Fibroblast of skin of abdomen (primary cell): ENCODE data around the gene EVC2. TPM values are rescaled to one million over a fixed set of nuclear protein-coding genes. Genes with fewer than 3 reads are reported as not detected.

Experiments
- DNase-seq: peaks from one replicate; pipeline ENCODE4 v3.0.0-alpha.2; 2013
- polyA plus RNA-seq, 2 experiments: library from polyadenylated mRNA; unstranded; fragments of 120-200 nt; gene quantifications; one replicate each; pipeline ENCODE4 v1.2.1, GENCODE V29; 2013; ENCODE audit not compliant: insufficient read length in 2 of 2

EVC2 gene
- polyA plus RNA-seq (2013, experiment 1 of 2; ENCODE audit: insufficient read length): 5.9 TPM
- 6.1 TPM for polyA plus RNA-seq (2013, experiment 2 of 2; ENCODE audit: insufficient read length)

GRCh38 chr4:5708449-5709206 is at the start of gene EVC2:
Gene EVC2 (minus strand): TSS chr4:5708559. CDS start chr4:5708513, 46 bp downstream.
- peak; percentile 59 for DNase-seq

- DNase-seq: no peak
These were observed 49.6 kb upstream of the EVC2 start for GRCh38 chr4:5757954-5758353.

- no peak for DNase-seq
These were observed 49.2 kb upstream of the EVC2 start for GRCh38 chr4:5757536-5757935.

GRCh38 chr4:5757091-5757490 is 48.7 kb upstream of the EVC2 start:
- no peak for DNase-seq

- DNase-seq: no peak
These were observed 47.9 kb upstream of the EVC2 start for GRCh38 chr4:5756271-5756670.

GRCh38 chr4:5755679-5756078 is 47.3 kb upstream of the EVC2 start:
- no peak for DNase-seq

GRCh38 chr4:5755161-5755560 is 46.8 kb upstream of the EVC2 start:
- DNase-seq: no peak

GRCh38 chr4:5754529-5754881 is 46.1 kb upstream of the EVC2 start:
- no peak for DNase-seq

- peak; percentile 75 for DNase-seq
These were observed 45.6 kb upstream of the EVC2 start for GRCh38 chr4:5753766-5754528.

- DNase-seq: no peak
These were observed 45.0 kb upstream of the EVC2 start for GRCh38 chr4:5753366-5753765.

- peak; percentile 44 for DNase-seq
These were observed 44.2 kb upstream of the EVC2 start for GRCh38 chr4:5752376-5753184.

- no peak for DNase-seq
These were observed 43.5 kb upstream of the EVC2 start for GRCh38 chr4:5751666-5752375.

- DNase-seq: peak; percentile 41
These were observed 42.7 kb upstream of the EVC2 start for GRCh38 chr4:5750946-5751665.

- DNase-seq: peak; percentile 85
These were observed 41.9 kb upstream of the EVC2 start for GRCh38 chr4:5750052-5750945.

- DNase-seq: no peak
These were observed 41.2 kb upstream of the EVC2 start for GRCh38 chr4:5749568-5749967.

GRCh38 chr4:5747738-5748375 is 39.5 kb upstream of the EVC2 start:
- peak; percentile 94 for DNase-seq

GRCh38 chr4:5746829-5747737 is 38.7 kb upstream of the EVC2 start:
- peak; percentile 56 for DNase-seq

GRCh38 chr4:5746250-5746649 is 37.9 kb upstream of the EVC2 start:
- DNase-seq: no peak

GRCh38 chr4:5742968-5743367 is 34.6 kb upstream of the EVC2 start:
- no peak for DNase-seq
